Limb (tissue), 2 donors: ENCODE data around the gene PARD3.
A peak's percentile ranks its signal among the peaks of the same experiment; 100 is the strongest.

Experiments used
- DNase-seq, 2 donors: peaks; one replicate each; pipeline ENCODE4 v3.0.0-alpha.2; 2016; ENCODE audit errors: extremely low spot score in 2 of 2

PARD3 gene

GRCh38 chr10:34697351-34698247 is 117.5 kb downstream of the PARD3 start:
- DNase-seq = no peak

DNA sequence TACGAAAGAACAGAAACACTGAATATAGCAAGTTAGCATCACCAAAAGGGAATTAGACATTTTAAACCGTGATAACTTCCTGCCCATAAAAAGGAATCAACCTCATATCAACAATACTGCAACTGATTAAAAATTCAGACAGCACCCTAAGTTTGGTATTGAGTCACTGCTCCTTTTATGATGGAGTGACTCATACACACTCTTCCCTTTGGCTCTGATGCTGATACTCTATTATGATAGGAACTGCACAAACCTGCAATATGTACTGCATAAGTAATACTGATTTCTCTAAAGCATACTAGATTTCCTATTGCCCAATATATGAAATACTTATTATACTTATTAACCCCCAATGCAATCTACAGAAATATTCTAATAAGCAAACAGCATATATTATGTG is 118.7 kb downstream of the PARD3 start:
- no peak for DNase-seq

GRCh38 chr10:34690383-34691049 is 124.6 kb downstream of the PARD3 start:
- DNase-seq = no peak

- DNase-seq = peak in 1 of 2 donors; percentile 38
Measured at GRCh38 chr10:34689053-34689452, 126.0 kb downstream of the PARD3 start.

DNA sequence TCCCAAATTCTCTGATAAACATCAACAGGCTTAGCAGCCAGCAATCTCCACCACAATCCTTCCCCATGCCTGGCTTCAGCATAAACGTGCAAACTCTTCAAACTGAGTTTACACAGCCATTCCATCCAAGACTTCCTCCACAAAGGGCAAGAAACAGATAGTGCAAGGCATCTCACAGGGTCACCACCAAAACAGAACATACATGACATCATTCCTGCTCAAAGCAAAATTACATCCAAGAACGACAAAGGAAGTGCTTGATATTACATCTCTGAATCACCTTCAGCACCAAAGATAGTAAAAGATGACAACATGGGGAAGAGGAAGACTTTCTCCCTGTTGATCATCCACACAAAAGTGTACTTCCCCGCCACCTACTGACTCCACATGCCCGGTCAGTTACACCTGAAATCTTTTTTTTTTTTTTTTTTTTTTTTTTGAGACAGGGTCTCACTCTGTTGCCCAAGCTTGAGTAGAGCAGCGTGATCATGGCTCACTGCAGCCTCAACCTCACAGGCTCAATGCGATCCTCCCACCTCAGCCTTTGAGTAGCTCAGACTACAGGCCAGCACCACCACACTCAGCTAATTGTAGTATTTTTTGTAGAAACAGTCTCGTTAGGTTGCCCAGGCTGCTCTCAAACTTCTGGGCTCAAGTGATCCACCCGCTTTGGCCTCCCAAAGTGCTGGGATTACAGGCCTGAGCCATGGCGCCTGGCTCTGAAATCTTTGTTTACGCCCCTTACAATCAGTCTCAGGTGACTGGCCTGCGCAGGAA is 127.5 kb downstream of the PARD3 start:
- no peak for DNase-seq

DNA sequence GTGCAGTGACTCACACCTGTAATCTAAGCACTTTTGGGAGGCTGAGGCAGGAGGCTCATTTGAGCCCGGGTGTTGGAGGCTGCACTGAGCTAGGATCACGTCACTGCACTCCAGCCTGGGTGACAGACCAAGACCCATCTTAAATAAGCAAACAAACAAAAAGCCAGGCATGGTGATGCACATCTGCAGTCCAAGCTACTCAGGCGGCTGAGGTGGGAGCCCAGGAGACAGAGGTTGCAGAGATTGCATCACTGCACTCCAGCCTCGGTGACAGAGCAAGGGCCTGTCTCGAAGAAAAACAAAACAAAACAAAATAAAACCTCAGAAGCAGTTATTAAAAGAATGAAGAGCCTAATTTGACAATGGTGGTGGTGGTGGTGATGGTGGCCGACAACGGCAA is 132.5 kb downstream of the PARD3 start:
- DNase-seq = no peak

GRCh38 chr10:34681933-34682332 is 133.2 kb downstream of the PARD3 start:
- DNase-seq = no peak

- DNase-seq = no peak
Measured at GRCh38 chr10:34679177-34679576, 135.9 kb downstream of the PARD3 start.

DNA sequence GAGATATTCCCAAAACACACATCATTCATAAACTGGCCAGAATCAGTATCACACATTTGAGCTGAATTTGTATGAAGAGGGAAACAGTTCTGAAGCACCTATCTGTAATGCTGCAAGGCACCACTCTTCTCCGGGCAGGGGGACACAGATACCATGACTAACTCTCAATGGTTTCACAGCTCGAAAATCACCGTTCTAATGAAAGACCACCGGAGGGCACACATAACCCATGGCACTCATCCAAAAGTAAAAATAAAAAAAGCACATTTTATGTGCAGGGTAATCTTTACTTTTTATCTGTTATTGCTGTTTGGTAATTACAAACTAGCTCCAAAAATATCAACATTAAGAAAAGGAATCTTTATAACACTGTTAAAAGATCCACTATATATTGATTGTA is 137.5 kb downstream of the PARD3 start:
- DNase-seq = no peak

DNA sequence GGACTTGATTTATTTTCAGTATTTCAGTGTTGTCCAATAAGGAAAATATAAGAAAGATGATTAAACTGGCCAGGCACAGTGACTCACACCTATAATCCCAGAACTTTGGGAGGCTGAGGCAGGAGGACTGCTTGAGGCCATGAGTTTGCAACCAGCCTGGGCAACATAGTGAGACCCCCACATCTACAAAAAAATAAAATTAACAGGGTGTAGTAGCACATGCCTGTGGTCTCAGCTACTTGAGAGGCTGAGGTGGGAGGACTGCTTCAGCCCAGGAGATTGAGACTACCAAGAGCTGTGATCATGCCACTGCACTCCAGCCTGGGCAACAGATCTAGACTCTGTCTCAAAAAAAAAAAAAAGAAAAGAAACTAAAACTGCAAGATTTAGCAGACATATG is 138.0 kb downstream of the PARD3 start:
- no peak for DNase-seq

DNA sequence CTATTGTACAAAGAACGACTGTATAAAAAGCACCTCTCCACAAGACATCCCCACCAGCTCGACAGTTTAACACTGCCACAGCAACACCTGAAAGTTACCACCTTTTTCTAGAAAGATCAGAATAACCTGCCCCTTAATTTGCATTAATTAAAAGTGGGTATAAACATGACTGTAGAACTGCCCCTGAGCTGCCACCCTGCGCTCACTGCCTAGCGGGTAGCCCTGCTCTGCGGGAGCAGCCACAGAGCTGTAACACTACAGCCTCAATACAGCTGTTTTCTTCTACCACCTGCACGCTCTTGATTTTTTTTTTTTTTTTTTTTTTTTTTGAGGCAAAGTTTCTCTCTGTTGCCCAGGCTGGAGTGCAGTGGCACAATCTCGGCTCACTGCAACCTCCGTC is 140.9 kb downstream of the PARD3 start:
- DNase-seq = no peak

DNA sequence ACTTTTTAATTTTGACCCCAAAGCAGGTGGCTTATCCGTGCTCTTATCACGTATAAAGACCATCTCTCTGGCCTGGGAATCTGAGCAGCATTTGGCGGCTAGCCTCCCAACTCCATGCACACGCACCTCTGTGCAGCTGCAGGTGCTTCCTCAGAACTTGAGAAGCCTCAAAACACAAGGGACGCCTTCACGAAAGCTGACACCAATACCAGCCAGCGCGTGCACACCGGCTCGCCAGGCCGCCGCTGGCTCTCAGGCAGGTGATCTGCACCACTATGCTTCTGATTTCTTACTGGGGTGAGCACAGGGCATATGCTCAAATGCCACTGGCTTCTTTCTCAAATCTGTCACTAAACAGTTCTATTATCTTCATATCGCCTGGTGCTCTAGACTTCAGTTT is 145.0 kb downstream of the PARD3 start:
- no peak for DNase-seq

- DNase-seq = no peak
Measured at GRCh38 chr10:34669079-34669478, 146.0 kb downstream of the PARD3 start.

GRCh38 chr10:34667177-34667576 is 147.9 kb downstream of the PARD3 start:
- DNase-seq = no peak

GRCh38 chr10:34666008-34666704 is 148.9 kb downstream of the PARD3 start:
- peak; percentile 48 to 80 for DNase-seq

GRCh38 chr10:34664706-34665105 is 150.4 kb downstream of the PARD3 start:
- no peak for DNase-seq

DNA sequence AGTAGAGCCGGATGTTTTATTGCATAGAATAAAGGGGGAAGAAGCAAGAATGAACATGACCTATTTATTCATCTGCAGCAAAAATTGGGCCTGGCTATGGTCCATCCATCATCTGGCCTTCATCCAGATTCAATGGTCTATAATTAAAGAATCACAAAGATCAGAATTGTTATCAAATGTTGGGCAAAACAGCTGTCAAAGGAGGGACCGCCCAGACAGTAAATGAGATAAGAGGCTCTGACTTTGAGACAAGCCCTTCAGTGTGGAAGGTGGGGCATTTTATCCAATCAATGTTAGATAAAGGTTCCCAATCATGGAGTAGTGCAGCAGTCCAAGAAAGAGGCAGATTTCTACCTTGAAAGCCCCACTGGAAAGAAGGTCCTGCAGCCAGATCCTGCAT is 153.5 kb downstream of the PARD3 start:
- no peak for DNase-seq

GRCh38 chr10:34658934-34659333 is 156.2 kb downstream of the PARD3 start:
- no peak for DNase-seq

DNA sequence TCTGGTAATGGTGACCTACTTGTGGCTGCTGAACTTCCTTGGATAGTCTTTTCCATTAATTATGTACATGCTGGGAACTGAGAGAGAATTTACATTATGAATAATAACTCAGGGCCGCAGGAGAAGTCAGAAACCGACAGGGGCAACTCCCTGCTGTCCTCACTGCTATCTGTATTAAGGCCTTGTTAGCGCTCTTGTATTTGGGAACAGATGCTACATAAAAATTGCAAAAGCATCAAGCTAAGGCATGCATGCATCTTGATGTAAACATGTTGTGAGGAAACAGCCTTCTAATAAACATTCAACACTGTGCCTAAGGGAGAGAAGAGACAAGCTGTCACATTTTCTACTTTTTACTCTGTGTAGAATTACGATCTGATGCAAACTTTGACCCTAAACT is 158.4 kb downstream of the PARD3 start:
- DNase-seq = no peak

GRCh38 chr10:34655286-34656170 is 159.6 kb downstream of the PARD3 start:
- DNase-seq = peak; percentile 66 to 74

DNA sequence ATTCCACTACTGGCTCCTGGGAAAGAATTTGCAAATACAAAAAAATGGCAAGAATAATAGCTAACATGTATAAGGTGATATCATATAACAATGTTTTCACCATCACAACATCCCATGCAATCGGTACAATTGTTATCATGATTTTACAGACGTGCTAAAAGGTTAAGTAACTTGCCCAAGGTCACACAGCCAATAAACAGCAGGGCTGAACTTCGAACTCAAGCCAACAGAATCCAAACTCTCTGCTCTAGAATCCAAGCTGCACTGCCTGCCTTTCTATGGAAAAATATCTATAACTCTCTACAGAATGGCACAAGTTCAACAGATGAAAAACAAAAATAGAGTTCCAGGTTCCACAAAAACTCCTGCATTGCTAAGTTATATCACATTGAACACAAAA is 160.9 kb downstream of the PARD3 start:
- DNase-seq = no peak
